B cell (primary cell): Measurements from ENCODE around the gene SEC16A. TPM values are rescaled to one million over a fixed set of nuclear protein-coding genes. Genes with fewer than 3 reads are reported as not detected.

ENCODE experiments used
- ATAC-seq: fragments of 200-7000 bp; cut with Tn5 transposase; one replicate; pipeline ENCODE4 v1.10.0; 2021; ENCODE audit warnings: low read depth, mild to moderate bottlenecking, moderate number of reproducible peaks, moderate library complexity
- CTCF ChIA-PET: fragments of 350-600 bp; sonication (Branson Sonifier 250); formaldehyde crosslinking; loops from one replicate; lab custom pipeline; 2021; ENCODE audit warnings: antibody characterized with exemption, inconsistent platforms; lab: Charles Lee
- POLR2A ChIA-PET: fragments of 350-600 bp; sonication (Branson Sonifier 250); formaldehyde crosslinking; loops from one replicate; lab custom pipeline; 2021; ENCODE audit warnings: antibody characterized with exemption; lab: Charles Lee
- DNase-seq: peaks from one replicate; pipeline ENCODE4 v3.0.0; 2013
- H2AFZ ChIP-seq: 2 replicates; pipeline ENCODE4 v1.6.1; 2012; ENCODE audit warnings: mild to moderate bottlenecking, low read depth, low read length; ENCODE audit not compliant: insufficient read depth, poor library complexity, severe bottlenecking
- H3K27ac ChIP-seq, 2 donors: 1 replicate in 1 of 2; 2 replicates in 1 of 2; pipeline ENCODE4 v1.5.1; 2012 to 2013; ENCODE audit warnings: low read length in 2 of 2, mild to moderate bottlenecking in 2 of 2, moderate library complexity in 1 of 2
- H3K27me3 ChIP-seq, 4 experiments: fragments of 200-600 bp in 1 of 4; sonication (generic) in 1 of 4; replicated peaks in 1 of 4; 1 replicate in 2 of 4; 2 replicates in 2 of 4; pipeline versions ENCODE4 v1.6.1 to v1.7.0; 2013 to 2016; ENCODE audit warnings: low read length in 3 of 4, mild to moderate bottlenecking in 2 of 4, mixed read lengths in 1 of 4, moderate library complexity in 1 of 4; ENCODE audit not compliant: insufficient read depth in 4 of 4, control insufficient read depth in 3 of 4; ENCODE audit errors: control extremely low read depth in 1 of 4
- H3K36me3 ChIP-seq, 2 experiments: replicated peaks in 1 of 2; 1 replicate in 1 of 2; 2 replicates in 1 of 2; pipeline versions ENCODE4 v1.6.1 to v1.7.1; 2013; ENCODE audit warnings: low read length in 1 of 2; ENCODE audit not compliant: insufficient read depth in 2 of 2, control insufficient read depth in 1 of 2; ENCODE audit errors: control extremely low read depth in 1 of 2, extremely low read depth in 1 of 2
- H3K4me1 ChIP-seq, 2 donors: fragments of 200-600 bp in 1 of 2; sonication (generic) in 1 of 2; 1 replicate in 1 of 2; 2 replicates in 1 of 2; pipeline versions ENCODE4 v1.5.1 to v1.6.1; 2013 to 2017; ENCODE audit warnings: low read length in 2 of 2; ENCODE audit not compliant: control insufficient read depth in 2 of 2, insufficient read depth in 2 of 2
- H3K4me2 ChIP-seq: replicated peaks from 2 replicates; pipeline ENCODE3; 2012; ENCODE audit warnings: mild to moderate bottlenecking, low read depth, low read length; ENCODE audit not compliant: poor library complexity, severe bottlenecking
- H3K4me3 ChIP-seq, 5 experiments: fragments of 200-600 bp in 1 of 5; sonication (generic) in 1 of 5; 1 replicate in 3 of 5; 2 replicates in 2 of 5; pipeline versions ENCODE4 v1.5.1 to v1.7.0; 2011 to 2016; ENCODE audit warnings: low read length in 4 of 5, mild to moderate bottlenecking in 4 of 5, low read depth in 2 of 5, control low read depth in 1 of 5, moderate library complexity in 1 of 5; ENCODE audit not compliant: insufficient read depth in 1 of 5; ENCODE audit errors: control extremely low read depth in 1 of 5, extremely low read depth in 1 of 5
- H3K79me2 ChIP-seq: fragments of 200-600 bp; sonication (generic); one replicate; pipeline ENCODE4 v1.6.0; 2016; ENCODE audit warnings: low read length; ENCODE audit not compliant: control insufficient read depth, insufficient read depth
- H3K9ac ChIP-seq: fragments of 200-600 bp; sonication (generic); 2 replicates; pipeline ENCODE4 v1.6.1; 2017; ENCODE audit warnings: mild to moderate bottlenecking, low read length, moderate library complexity
- H3K9me3 ChIP-seq, 3 donors: one replicate each; pipeline versions ENCODE4 v1.6.1 to v1.7.1; 2013; ENCODE audit warnings: low read length in 2 of 3; ENCODE audit not compliant: control insufficient read depth in 2 of 3, insufficient read depth in 1 of 3; ENCODE audit errors: control extremely low read depth in 1 of 3
- H4K20me1 ChIP-seq: 2 replicates; pipeline ENCODE4 v1.6.0; 2012; ENCODE audit warnings: mild to moderate bottlenecking, low read length; ENCODE audit not compliant: insufficient read depth, control insufficient read depth, poor library complexity, severe bottlenecking
- H3K27ac Mint-ChIP-seq: one replicate; pipeline ENCODE4 v1.8.0; 2021; ENCODE audit warnings: mixed read lengths
- H3K27me3 Mint-ChIP-seq: one replicate; pipeline ENCODE4 v1.8.0; 2021; ENCODE audit warnings: mixed read lengths
- H3K4me1 Mint-ChIP-seq: one replicate; pipeline ENCODE4 v1.8.0; 2021; ENCODE audit warnings: mixed read lengths
- H3K4me3 Mint-ChIP-seq: one replicate; pipeline ENCODE4 v1.8.0; 2021; ENCODE audit warnings: mixed read lengths
- H3K9me3 Mint-ChIP-seq: one replicate; pipeline ENCODE4 v1.8.0; 2022; ENCODE audit warnings: mixed read lengths; ENCODE audit not compliant: insufficient read depth
- EZH2 ChIP-seq: IDR thresholded peaks from 2 replicates; pipeline ENCODE4 v1.6.1; 2012; ENCODE audit warnings: borderline replicate concordance, low read depth, mild to moderate bottlenecking, moderate library complexity, low read length; ENCODE audit not compliant: insufficient read depth, poor library complexity, severe bottlenecking
- WGBS: methylation state at CpG from one replicate; pipeline ENCODE4 v1.1.5; 2013; ENCODE audit warnings: missing lambda C conversion rate; ENCODE audit not compliant: insufficient coverage; 5-methylcytosine and 5-hydroxymethylcytosine counted together
- intact Hi-C: fragments of 100-400 bp; cut with micrococcal nuclease; formaldehyde crosslinking; loops from one replicate; pipeline ENCODE4 v1.10.0; 2022
- polyA plus RNA-seq: library from polyadenylated mRNA; depleted of rRNA; stranded (reverse); fragments of >200 nt; gene quantifications from 2 replicates; pipeline ENCODE4 v1.2.3, GENCODE V29; 2012
- total RNA-seq, 2 donors: library from RNA; stranded (reverse); fragments of 120-200 nt in 1 of 2; gene quantifications; 1 replicate in 1 of 2; 2 replicates in 1 of 2; pipeline versions ENCODE4 v1.2.3 to v1.2.4, GENCODE V29; 2013 to 2022
- TF ChIP-seq, protein P1 (sequence below): fragments of 200-600 bp; IDR thresholded peaks from one replicate; pipeline ENCODE4 v1.8.0; 2022; ENCODE audit warnings: antibody characterized with exemption, mild to moderate bottlenecking

Gene SEC16A
- total and polyA plus RNA-seq, 2 donors (not counting 1 experiment from before 2014, with no cell fraction given), result 31.7 to 73.4 TPM

DNA sequence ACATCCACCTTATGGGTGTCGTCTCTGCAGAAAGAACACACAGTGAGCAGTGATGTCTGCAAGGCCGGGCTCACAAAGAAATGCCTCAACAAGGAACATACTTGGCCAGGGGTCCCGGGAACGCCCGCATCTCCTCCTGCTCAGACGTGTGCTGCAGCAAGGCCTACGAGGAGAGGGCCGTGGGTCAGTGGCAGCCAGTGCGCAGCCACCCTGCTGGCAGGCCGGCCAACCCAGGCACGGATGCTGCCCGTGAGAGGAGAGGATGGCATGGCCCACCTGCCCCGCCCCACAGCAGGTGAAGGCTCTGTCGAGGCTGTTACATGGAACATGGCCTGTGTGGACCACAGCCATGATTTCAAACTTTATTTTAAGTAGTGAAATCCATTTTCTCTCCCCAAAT lies 19.3 kb downstream of the SEC16A start:
- Histone ChIP-seq H4K20me1 (peaks cover 40% of the 10 kb centered on the region), H3K4me3 (no peak overlapping the region), H2AFZ (no peak overlapping the region), H3K4me2 (no peak overlapping the region), H3K36me3 (peaks cover 2 to 89% of the 10 kb centered on the region in 2 experiments), H3K27ac (no peak overlapping the region), H3K27me3 (no peaks in the 10 kb centered on the region), H3K4me1 (no peaks in the 10 kb centered on the region), H3K79me2 (peaks cover 76% of the 10 kb centered on the region), H3K9ac (no peak overlapping the region), H3K9me3 (no peaks in the 10 kb centered on the region)
- Mint-ChIP-seq H3K27ac (no peak overlapping the region), H3K4me1 (no peaks in the 10 kb centered on the region), H3K4me3 (no peak overlapping the region), H3K27me3 (no peaks in the 10 kb centered on the region), H3K9me3 (no peaks in the 10 kb centered on the region)
- intact Hi-C loops, result no loop called here
- DNase-seq (no peak), ATAC-seq (no peak)
- ChIA-PET POLR2A (no interaction called here), CTCF (no interaction called here)
- no peak for TF ChIP-seq EZH2
- TF ChIP-seq, protein P1, sequence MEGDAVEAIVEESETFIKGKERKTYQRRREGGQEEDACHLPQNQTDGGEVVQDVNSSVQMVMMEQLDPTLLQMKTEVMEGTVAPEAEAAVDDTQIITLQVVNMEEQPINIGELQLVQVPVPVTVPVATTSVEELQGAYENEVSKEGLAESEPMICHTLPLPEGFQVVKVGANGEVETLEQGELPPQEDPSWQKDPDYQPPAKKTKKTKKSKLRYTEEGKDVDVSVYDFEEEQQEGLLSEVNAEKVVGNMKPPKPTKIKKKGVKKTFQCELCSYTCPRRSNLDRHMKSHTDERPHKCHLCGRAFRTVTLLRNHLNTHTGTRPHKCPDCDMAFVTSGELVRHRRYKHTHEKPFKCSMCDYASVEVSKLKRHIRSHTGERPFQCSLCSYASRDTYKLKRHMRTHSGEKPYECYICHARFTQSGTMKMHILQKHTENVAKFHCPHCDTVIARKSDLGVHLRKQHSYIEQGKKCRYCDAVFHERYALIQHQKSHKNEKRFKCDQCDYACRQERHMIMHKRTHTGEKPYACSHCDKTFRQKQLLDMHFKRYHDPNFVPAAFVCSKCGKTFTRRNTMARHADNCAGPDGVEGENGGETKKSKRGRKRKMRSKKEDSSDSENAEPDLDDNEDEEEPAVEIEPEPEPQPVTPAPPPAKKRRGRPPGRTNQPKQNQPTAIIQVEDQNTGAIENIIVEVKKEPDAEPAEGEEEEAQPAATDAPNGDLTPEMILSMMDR, result no peak
- 97% methylated on average over 14 of the region's 14 CpGs for WGBS

DNA sequence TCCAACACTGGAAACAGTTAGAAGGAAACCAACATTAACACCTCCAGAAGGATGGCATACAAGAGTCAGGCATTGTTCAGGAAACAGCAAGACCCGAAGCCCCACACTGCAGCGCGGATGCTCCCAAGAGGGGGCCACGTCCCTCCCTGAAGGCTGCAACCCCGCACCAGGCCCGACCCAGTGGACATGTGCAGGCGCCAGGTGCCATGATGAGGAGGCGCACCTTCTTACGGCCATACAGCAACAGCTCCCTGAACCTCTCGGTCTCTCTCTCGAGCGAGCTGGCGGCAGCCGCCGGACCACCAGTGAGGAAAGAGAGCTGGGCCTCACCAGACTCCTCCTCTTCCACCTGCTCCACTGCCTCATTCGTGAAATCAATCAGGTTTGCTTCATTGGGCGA lies 20.2 kb downstream of the SEC16A start:
- DNase-seq (no peak), ATAC-seq (no peak)
- CTCF ChIA-PET, result no interaction called here
- H3K4me3 ChIP-seq, result no peak overlapping the region
- POLR2A ChIA-PET, result no interaction called here
- H3K27me3 ChIP-seq, result no peaks in the 10 kb centered on the region
- H3K27ac ChIP-seq, result no peak overlapping the region
- H3K36me3 ChIP-seq, result peaks cover 2 to 89% of the 10 kb centered on the region in 2 experiments
- H3K4me1 ChIP-seq, result no peaks in the 10 kb centered on the region
- TF ChIP-seq, protein P1, result no peak
- no peak for TF ChIP-seq EZH2
- H2AFZ ChIP-seq, result no peak overlapping the region
- Mint-ChIP-seq H3K9me3 (no peaks in the 10 kb centered on the region), H3K27me3 (no peaks in the 10 kb centered on the region), H3K27ac (no peak overlapping the region), H3K4me1 (no peaks in the 10 kb centered on the region), H3K4me3 (no peak overlapping the region)
- intact Hi-C loops, result no loop called here
- H3K4me2 ChIP-seq, result no peak overlapping the region
- no peaks in the 10 kb centered on the region for H3K9me3 ChIP-seq
- peaks cover 35% of the 10 kb centered on the region for H4K20me1 ChIP-seq
- H3K79me2 ChIP-seq, result peaks cover 67% of the 10 kb centered on the region
- WGBS, result 98% methylated on average over 17 of the region's 17 CpGs
- H3K9ac ChIP-seq, result no peak overlapping the region
